Ectodermal cell (in vitro differentiated cells): Measurements from ENCODE around the gene PPP1R37.

ENCODE experiments used
- H3K27ac ChIP-seq: 2 replicates; pipeline ENCODE4 v1.7.0; 2013; ENCODE audit warnings: mild to moderate bottlenecking, low read depth, low read length; ENCODE audit not compliant: insufficient read depth, poor library complexity, severe bottlenecking
- H3K27me3 ChIP-seq: 2 replicates; pipeline ENCODE4 v1.7.0; 2013; ENCODE audit warnings: mild to moderate bottlenecking, low read length; ENCODE audit not compliant: insufficient read depth, control insufficient read depth, poor library complexity, severe bottlenecking
- H3K36me3 ChIP-seq: one replicate; pipeline ENCODE4 v1.7.0; 2013; ENCODE audit warnings: low read length; ENCODE audit not compliant: control insufficient read depth, insufficient read depth
- H3K4me1 ChIP-seq: one replicate; pipeline ENCODE4 v1.7.0; 2013; ENCODE audit warnings: low read length; ENCODE audit not compliant: control insufficient read depth, insufficient read depth
- H3K4me3 ChIP-seq: 2 replicates; pipeline ENCODE4 v1.7.0; 2013; ENCODE audit warnings: low read depth, low read length, control low read depth; ENCODE audit not compliant: insufficient read depth
- H3K9me3 ChIP-seq: 2 replicates; pipeline ENCODE4 v1.7.0; 2013; ENCODE audit warnings: mild to moderate bottlenecking, low read length, moderate library complexity; ENCODE audit not compliant: control insufficient read depth
- WGBS, 2 experiments: methylation state at CpG; one replicate each; pipeline ENCODE4 v1.1.7; 2013; ENCODE audit warnings: missing lambda C conversion rate in 2 of 2; 5-methylcytosine and 5-hydroxymethylcytosine counted together

Gene PPP1R37

DNA sequence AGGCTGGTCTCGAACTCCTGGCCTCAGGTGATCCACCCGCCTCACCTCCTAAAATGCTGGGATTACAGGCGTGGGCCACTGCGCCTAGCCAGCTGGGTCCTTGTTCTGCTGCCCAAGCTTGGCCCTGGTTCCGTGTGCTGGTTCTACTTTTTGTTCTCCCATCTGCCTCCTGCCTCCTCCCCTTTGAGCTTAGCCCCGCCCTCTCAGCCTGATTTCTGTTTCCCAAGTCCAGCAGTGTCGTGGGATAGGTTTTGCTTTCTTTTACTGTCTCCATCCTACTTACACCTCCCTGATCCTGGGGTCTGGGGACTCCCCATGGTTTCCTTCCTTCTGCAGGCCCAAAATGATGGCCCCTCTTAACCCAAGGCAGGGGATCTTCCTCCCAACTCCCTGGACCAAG lies 88.0 kb downstream of the PPP1R37 start:
- WGBS, 2 experiments: 89% methylated on average over 7 of the region's 7 CpGs
- Histone ChIP-seq H3K4me3 (no peak overlapping the region), H3K27me3 (peaks cover 9% of the 10 kb centered on the region), H3K36me3 (no peaks in the 10 kb centered on the region), H3K4me1 (peaks cover 6% of the 10 kb centered on the region), H3K27ac (no peak overlapping the region), H3K9me3 (no peaks in the 10 kb centered on the region)

DNA sequence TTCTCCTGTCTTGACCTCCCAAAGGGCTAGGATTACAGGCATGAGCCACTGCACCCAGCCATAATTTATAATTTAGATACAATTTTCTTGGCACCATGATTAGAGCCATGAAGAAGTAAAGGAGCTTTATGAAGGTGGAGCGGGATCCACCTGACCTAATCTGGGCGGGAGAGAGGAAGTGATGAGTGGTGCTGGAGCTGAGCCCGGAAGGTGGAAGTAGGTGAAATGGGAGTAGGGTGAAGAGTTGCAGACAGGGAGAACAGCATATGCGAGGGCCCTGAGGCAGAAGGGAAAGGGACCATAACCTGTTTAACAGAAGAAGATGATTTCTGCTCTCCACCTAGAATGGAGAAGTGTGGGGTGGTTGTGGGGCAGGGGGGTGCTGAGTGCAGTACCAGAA lies 89.8 kb downstream of the PPP1R37 start:
- Histone ChIP-seq H3K27me3 (peaks cover 9% of the 10 kb centered on the region), H3K4me3 (no peak overlapping the region), H3K9me3 (no peaks in the 10 kb centered on the region), H3K4me1 (peaks cover 6% of the 10 kb centered on the region), H3K36me3 (no peaks in the 10 kb centered on the region), H3K27ac (no peak overlapping the region)
- 92% methylated on average over 4 of the region's 4 CpGs for WGBS, 2 experiments

DNA sequence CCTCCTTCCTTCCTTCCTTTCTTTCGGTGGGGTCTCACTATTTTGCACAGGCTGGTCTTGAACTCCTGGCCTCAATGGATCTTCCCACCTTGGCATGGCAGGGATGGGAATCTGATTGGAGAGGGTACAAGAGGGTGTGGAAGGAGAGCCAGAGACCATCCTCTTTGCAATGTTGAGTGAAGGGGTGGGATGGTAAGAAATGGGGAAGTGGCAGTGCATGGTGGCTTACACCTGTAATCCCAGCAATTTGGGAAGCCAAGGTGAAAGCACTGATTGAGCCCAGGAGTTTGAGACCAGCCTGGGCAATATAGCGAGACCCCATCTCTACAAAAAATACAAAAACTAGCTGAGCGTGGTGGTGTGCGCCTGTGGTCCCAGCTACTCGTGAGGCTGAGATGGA lies 91.1 kb downstream of the PPP1R37 start:
- H3K27me3 ChIP-seq: peaks cover 9% of the 10 kb centered on the region
- no peaks in the 10 kb centered on the region for H3K36me3 ChIP-seq
- peaks cover 6% of the 10 kb centered on the region for H3K4me1 ChIP-seq
- WGBS, 2 experiments: 88 to 95% methylated on average over 5 of the region's 5 CpGs
- no peak overlapping the region for H3K4me3 ChIP-seq
- no peak overlapping the region for H3K27ac ChIP-seq
- H3K9me3 ChIP-seq: no peaks in the 10 kb centered on the region

DNA sequence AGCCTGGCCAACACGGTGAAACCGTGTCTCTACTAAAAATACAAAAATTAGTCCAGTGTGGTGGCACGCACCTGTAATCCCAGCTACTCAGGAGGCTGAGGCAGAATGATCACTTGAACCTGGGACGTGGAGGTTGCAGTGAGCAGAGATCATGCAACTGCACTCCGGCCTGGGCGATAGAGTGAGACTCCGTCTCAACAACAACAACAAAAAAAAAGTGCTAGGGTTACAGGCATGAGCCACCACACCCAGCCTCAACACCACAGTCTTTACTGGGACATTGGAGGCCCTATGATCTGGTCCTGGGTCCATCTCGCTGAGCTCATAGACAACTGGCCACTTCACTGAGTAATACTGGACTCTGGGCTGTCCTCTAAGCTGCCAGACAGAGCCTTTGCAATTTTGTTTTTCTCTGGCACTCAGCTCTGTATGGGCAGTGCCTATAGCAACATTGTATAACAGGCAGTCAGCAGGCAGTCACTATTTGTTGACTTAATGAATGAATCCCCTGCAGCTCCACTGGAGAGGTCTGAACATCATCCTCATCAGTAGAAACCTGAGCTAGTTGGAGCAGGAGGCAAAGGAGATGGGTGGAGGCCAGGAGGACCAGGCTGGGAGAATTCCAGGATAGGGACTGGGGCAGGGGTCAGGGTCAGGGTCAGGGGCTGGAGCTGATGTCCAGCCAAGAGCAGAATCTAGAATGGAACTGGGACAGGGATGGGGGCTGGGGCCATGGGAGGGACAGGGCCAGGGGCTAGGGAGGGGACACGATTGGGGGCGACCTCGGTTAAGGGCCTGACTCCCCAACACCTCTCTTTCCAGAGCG lies 93.7 kb downstream of the PPP1R37 start:
- no peaks in the 10 kb centered on the region for H3K4me1 ChIP-seq
- H3K27me3 ChIP-seq: no peaks in the 10 kb centered on the region
- no peak overlapping the region for H3K4me3 ChIP-seq
- H3K36me3 ChIP-seq: no peaks in the 10 kb centered on the region
- 90 to 92% methylated on average over 12 of the region's 12 CpGs for WGBS, 2 experiments
- no peak overlapping the region for H3K27ac ChIP-seq
- H3K9me3 ChIP-seq: no peaks in the 10 kb centered on the region

DNA sequence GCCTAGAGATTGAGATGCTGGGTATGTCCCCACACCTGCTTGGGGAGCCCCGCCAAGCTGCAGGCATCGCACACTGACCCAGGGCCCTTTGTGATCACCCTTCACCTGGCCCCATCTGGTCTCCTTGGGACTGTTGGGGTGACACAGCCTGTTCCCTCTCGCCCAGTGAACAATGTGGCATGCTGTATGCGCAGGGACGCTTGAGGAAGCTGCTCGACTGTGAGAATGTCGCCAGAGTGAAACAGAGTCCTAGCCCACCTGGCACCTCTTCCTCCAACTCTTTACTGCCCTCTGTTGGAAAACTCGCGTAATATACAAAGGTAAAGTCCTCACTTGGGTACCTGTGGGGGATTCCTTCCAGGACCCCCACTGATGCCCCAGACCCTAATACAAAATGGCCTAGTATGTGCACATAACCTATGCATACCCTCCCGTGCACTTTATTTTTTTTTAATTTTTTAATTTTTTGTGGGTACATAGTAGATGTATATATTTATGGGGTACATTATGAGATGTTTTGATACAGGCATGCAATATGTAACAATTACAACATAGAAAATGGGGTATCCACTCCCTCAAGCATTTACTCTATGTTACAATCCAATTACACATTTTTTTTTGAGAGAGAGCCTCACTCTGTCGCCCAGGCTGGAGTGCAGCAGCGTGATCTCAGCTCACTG lies 94.6 kb downstream of the PPP1R37 start:
- no peaks in the 10 kb centered on the region for H3K36me3 ChIP-seq
- H3K4me3 ChIP-seq: no peak overlapping the region
- H3K27me3 ChIP-seq: no peaks in the 10 kb centered on the region
- no peaks in the 10 kb centered on the region for H3K9me3 ChIP-seq
- no peak overlapping the region for H3K27ac ChIP-seq
- H3K4me1 ChIP-seq: no peaks in the 10 kb centered on the region
- WGBS, 2 experiments: 40 to 42% methylated on average over 11 of the region's 12 CpGs

DNA sequence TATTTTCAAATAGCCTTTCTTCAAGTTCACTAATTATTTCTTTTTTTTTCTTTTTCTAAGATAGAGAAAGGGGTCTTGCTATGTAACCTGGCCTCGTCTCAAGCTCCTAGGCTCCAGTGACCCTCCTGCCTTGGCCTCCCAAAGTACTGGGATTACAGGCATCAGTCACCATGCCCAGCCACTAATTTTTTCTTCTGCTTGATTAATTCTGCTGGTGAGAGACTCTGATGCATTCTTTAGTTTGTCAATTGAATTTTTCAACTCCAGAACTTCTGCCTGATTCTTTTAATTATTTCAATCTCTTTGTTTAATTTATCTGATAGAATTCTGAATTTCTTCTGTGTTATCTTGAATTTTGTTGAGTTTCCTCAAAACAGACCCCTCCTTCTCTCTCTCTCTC lies 97.0 kb downstream of the PPP1R37 start:
- Histone ChIP-seq H3K4me3 (no peak overlapping the region), H3K27ac (no peak overlapping the region), H3K27me3 (no peaks in the 10 kb centered on the region), H3K9me3 (no peaks in the 10 kb centered on the region), H3K4me1 (no peaks in the 10 kb centered on the region), H3K36me3 (no peaks in the 10 kb centered on the region)
- WGBS, 2 experiments: 86 to 89% methylated on average over 1 of the region's 1 CpG

DNA sequence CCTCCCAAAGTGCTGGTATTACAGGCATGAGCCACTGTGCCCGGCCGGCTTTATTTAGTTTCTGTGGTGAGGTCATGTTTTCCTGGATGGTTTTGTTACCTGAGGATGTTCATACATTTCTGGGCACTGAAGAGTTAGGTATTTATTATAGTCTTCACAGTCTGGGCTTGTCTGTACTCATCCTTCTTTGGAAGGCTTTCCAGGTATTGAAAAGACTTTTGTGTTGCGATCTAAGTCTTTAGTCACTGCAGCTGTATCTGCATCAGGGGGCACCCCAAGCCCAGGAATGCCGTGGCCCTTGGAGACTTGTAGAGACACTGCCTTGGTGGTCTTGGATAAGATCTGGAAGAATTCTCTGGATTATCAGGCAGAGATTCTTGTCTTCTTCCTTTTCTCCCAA lies 98.4 kb downstream of the PPP1R37 start:
- 87 to 91% methylated on average over 4 of the region's 4 CpGs for WGBS, 2 experiments
- Histone ChIP-seq H3K27ac (no peak overlapping the region), H3K4me3 (no peak overlapping the region)

DNA sequence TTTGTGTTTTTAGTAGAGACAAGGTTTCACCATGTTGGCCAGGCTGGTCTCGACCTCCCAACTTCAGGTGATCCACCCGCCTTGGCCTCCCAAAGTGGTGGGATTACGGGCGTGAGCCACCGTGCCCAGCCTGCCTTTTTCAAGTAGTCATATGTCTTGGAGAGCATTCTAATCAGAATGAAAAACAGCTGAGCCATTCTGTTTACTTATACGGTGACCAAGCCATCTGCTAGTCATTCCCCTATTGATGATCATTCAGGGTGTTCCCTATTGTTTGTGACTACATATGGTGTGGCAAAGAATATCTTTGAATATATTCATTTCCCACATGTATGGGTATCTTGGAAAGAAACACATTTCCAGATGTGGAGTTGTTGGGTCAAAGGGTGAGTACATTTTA lies 102.8 kb downstream of the PPP1R37 start:
- Histone ChIP-seq H3K4me1 (no peaks in the 10 kb centered on the region), H3K36me3 (no peaks in the 10 kb centered on the region), H3K27me3 (no peaks in the 10 kb centered on the region), H3K27ac (no peak overlapping the region), H3K4me3 (no peak overlapping the region), H3K9me3 (no peaks in the 10 kb centered on the region)
- WGBS, 2 experiments: 76 to 77% methylated on average over 6 of the region's 6 CpGs

More for the DNA sequence above, 98.4 kb downstream of the PPP1R37 start:
- no peaks in the 10 kb centered on the region for H3K36me3 ChIP-seq
- no peaks in the 10 kb centered on the region for H3K27me3 ChIP-seq
- no peaks in the 10 kb centered on the region for H3K4me1 ChIP-seq
- no peaks in the 10 kb centered on the region for H3K9me3 ChIP-seq
